SH-SY5Y (cell line): ENCODE results near the gene ELMO1.
A peak's percentile ranks its signal among the peaks of the same experiment; 100 is the strongest.

ENCODE experiments used
- GATA2 ChIP-seq: IDR thresholded peaks from 2 replicates; pipeline ENCODE4 v1.6.1; 2011; ENCODE audit warnings: mild to moderate bottlenecking, low read depth, low read length
- GATA3 ChIP-seq: IDR thresholded peaks from 2 replicates; pipeline ENCODE4 v1.6.1; 2011; ENCODE audit warnings: low read depth, mild to moderate bottlenecking, low read length, moderate library complexity

Gene ELMO1

GRCh38 chr7:37391791-37392672, 56.6 kb downstream of the ELMO1 start:
- no peak for TF ChIP-seq GATA2
- no peak for TF ChIP-seq GATA3

- TF ChIP-seq GATA3 = no peak
Observed at GRCh38 chr7:37390114-37390513, 58.5 kb downstream of the ELMO1 start.

GRCh38 chr7:37388811-37389210, 59.9 kb downstream of the ELMO1 start:
- TF ChIP-seq GATA3 (no peak), GATA2 (no peak)

GRCh38 chr7:37385787-37386186, 62.9 kb downstream of the ELMO1 start:
- TF ChIP-seq GATA3 = no peak
- no peak for TF ChIP-seq GATA2

- TF ChIP-seq GATA3 (peak; percentile 27; the same call in 1 of the 2 replicates), GATA2 (peak; percentile 58; the same call in 1 of the 2 replicates)
Observed at GRCh38 chr7:37382546-37383088, 66.0 kb downstream of the ELMO1 start.

GRCh38 chr7:37380831-37381230, 67.8 kb downstream of the ELMO1 start:
- TF ChIP-seq GATA2 (no peak), GATA3 (no peak)

- no peak for TF ChIP-seq GATA3
- TF ChIP-seq GATA2 = no peak
Observed at GRCh38 chr7:37379546-37380277, 69.0 kb downstream of the ELMO1 start.

GRCh38 chr7:37377231-37377630, 71.4 kb downstream of the ELMO1 start:
- TF ChIP-seq GATA2 = no peak
- TF ChIP-seq GATA3 = no peak

GRCh38 chr7:37376386-37376785, 72.3 kb downstream of the ELMO1 start:
- TF ChIP-seq GATA3 (no peak), GATA2 (no peak)

GRCh38 chr7:37372750-37373149, 75.9 kb downstream of the ELMO1 start:
- TF ChIP-seq GATA3 = peak; percentile 100
- TF ChIP-seq GATA2 = peak; percentile 100

- no peak for TF ChIP-seq GATA3
- no peak for TF ChIP-seq GATA2
Observed at GRCh38 chr7:37371755-37372154, 76.9 kb downstream of the ELMO1 start.

GRCh38 chr7:37369906-37370305, 78.8 kb downstream of the ELMO1 start:
- TF ChIP-seq GATA2 = no peak
- no peak for TF ChIP-seq GATA3

- TF ChIP-seq GATA3 = no peak
- no peak for TF ChIP-seq GATA2
Observed at GRCh38 chr7:37368540-37368939, 80.1 kb downstream of the ELMO1 start.

GRCh38 chr7:37367010-37367409, 81.7 kb downstream of the ELMO1 start:
- TF ChIP-seq GATA3 (no peak), GATA2 (no peak)
